ENCODE data around the gene ACVR1B. TPM values are rescaled to one million over a fixed set of nuclear protein-coding genes. Genes with fewer than 3 reads are reported as not detected.

The ACVR1B gene
- total RNA-seq, 2 experiments from 2014 or later, result 5.5 to 5.7 TPM

DNA sequence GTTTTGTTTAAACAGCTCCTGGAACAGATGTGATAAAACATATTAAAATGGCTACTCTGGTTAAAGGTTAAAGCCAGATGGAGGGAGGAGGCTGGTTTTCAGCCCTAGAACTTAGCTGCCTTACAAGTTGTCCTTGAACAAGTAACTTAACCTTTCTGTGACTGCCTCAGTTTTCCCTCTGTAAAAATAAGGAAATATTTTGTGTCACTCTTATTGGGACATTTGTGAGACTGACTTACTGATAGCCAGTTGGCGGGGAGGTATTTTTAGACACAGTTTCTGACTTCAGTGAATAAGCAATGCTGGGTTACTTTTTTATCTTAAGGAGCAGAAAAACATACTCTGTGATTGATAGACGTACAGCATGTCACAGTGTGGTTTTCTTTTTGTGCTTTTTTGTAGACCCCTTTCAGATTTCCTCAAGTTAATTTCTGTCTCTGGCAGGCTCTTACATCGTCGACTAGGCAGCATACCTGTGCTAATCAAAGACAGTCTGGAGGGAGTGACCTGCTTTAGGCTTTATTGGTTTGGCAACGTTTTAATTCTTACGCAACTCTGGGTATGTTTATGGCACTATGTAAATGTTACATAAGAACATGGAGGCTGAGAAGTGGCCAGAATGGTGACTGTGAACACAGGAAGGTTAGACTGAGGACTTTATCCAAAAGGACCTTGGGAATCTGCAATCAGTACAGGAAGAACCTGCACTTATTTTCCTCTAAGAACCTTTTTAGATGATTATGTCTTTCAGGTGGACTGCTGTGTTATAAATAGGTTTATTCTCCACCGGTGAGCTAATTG lies 3.3 kb downstream of the ACVR1B start:
- H3K4me1 Mint-ChIP-seq, result peaks cover 28% of the 10 kb centered on the region
- no peak overlapping the region for H3K4me3 Mint-ChIP-seq
- no peaks in the 10 kb centered on the region for H3K36me3 Mint-ChIP-seq (ENCODE audit: low read depth)
- no peak for DNase-seq
- CTCF ChIA-PET, result interaction anchor here (0.6 to 2.2 kb wide), 4 partner anchors 16 to 1379 kb away, joined by 3 to 7 read pairs (median 4); no protein-coding TSS in a partner anchor
- no peak overlapping the region for H3K27ac Mint-ChIP-seq
- no peaks in the 10 kb centered on the region for H3K9me3 Mint-ChIP-seq
- POLR2A ChIA-PET, result no interaction called here
- peaks cover 19% of the 10 kb centered on the region for H3K27me3 Mint-ChIP-seq

DNA sequence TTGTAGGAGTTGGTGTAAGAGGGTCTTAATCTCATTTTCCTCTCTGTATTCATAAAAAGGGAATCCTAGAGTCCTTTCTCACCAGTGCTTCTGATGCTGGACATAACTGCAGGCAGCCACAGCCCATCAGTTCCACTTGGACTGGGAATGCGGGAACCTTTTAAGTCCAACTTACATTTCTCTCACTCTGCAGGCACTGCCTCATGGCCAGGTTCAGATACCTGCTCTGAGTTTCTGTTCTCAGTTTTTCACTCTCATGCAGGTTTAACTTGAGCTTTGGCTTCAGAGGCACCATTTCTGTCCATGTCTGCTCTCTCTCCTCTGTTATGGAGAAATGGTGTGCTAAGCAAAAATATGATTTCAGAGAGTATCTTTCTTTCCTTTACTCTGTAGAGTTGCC lies 4.2 kb downstream of the ACVR1B start:
- no peaks in the 10 kb centered on the region for H3K9me3 Mint-ChIP-seq
- H3K27ac Mint-ChIP-seq, result no peak overlapping the region
- no peak overlapping the region for H3K4me3 Mint-ChIP-seq
- DNase-seq, result no peak
- peaks cover 13% of the 10 kb centered on the region for H3K27me3 Mint-ChIP-seq
- ChIA-PET POLR2A (no interaction called here), CTCF (interaction anchor here (0.6 to 2.2 kb wide), 4 partner anchors 10 to 1380 kb away, joined by 3 to 7 read pairs (median 4); no protein-coding TSS in a partner anchor)
- peaks cover 28% of the 10 kb centered on the region for H3K4me1 Mint-ChIP-seq
- H3K36me3 Mint-ChIP-seq (ENCODE audit: low read depth), result no peaks in the 10 kb centered on the region

DNA sequence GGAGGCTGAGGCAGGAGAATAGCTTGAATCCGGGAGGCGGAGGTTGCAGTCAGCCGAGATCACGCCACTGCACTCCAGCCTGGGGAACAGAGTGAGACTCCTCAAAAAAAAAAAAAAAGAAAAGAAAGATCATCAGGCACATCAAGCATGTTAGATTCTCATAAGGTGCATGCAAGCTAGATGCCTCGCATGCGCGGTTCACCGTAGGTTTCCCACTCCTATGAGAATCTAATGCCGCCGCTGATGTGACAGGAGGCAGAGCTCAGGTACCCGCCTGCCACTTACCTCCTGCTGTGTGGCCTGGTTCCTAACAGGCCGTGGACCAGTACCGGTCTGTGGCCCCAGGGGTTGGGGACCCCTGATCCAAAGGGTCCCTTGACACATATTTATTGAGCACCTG lies 7.0 kb downstream of the ACVR1B start:
- Mint-ChIP-seq H3K27ac (no peak overlapping the region), H3K36me3 (ENCODE audit: low read depth) (no peaks in the 10 kb centered on the region), H3K9me3 (no peaks in the 10 kb centered on the region), H3K4me3 (no peak overlapping the region), H3K27me3 (peaks cover 2% of the 10 kb centered on the region), H3K4me1 (peaks cover 25% of the 10 kb centered on the region)
- ChIA-PET CTCF (interaction anchor here (1.0 kb wide), 1 partner anchor 68 kb away, joined by 5 read pairs; no protein-coding TSS in a partner anchor), POLR2A (no interaction called here)
- DNase-seq, result no peak

DNA sequence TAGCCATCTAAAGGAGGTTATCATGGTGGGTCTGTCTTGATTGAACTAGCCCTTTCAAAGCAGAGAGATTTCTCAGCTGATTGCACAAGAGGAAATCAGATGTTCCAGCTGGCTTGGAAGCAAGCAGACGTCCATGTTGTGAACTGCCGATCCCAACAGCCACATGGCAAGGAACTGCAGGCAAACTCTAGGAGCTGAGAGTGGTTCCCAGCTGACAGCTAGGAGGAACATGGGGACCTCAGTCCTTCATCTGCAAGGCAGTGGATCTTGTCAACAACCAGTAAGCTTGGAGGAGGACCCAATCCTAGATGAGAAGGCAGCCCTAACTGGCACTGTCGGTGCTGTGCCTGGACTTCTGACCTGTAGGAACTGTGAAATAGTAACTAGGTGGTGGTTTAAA lies 7.7 kb downstream of the ACVR1B start:
- no peak for DNase-seq
- Mint-ChIP-seq H3K27me3 (no peaks in the 10 kb centered on the region), H3K27ac (no peak overlapping the region), H3K36me3 (ENCODE audit: low read depth) (peaks cover under 1% of the 10 kb centered on the region), H3K4me3 (no peak overlapping the region), H3K9me3 (no peaks in the 10 kb centered on the region), H3K4me1 (peaks cover 21% of the 10 kb centered on the region)
- POLR2A ChIA-PET, result no interaction called here
- CTCF ChIA-PET, result interaction anchor here (1.0 to 2.6 kb wide), 2 partner anchors 11 to 67 kb away, joined by 5 to 12 read pairs; no protein-coding TSS in a partner anchor

DNA sequence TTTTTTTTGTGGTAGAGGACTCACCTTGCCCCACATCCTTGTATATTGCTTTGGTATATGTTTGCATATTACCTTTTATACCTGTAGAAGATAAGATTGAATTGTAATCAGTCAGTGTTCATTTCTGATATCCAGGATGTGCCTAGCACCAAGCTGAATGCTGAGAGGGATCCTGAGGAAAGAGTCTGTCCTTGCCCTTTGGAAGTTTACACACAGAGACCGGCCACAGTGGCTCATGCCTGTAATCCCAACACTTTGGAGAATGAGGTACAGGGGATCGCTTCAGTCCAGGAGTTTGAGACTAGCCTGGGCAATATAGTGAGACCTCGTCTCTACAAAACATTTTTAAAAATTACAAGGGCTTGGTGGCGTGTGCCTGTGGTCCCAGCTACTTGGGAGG lies 8.4 kb downstream of the ACVR1B start:
- peaks cover 4% of the 10 kb centered on the region for H3K36me3 Mint-ChIP-seq (ENCODE audit: low read depth)
- DNase-seq, result no peak
- H3K27me3 Mint-ChIP-seq, result no peaks in the 10 kb centered on the region
- peaks cover 13% of the 10 kb centered on the region for H3K4me1 Mint-ChIP-seq
- no peaks in the 10 kb centered on the region for H3K9me3 Mint-ChIP-seq
- H3K4me3 Mint-ChIP-seq, result no peak overlapping the region
- POLR2A ChIA-PET, result no interaction called here
- H3K27ac Mint-ChIP-seq, result no peak overlapping the region
- CTCF ChIA-PET, result interaction anchor here (2.6 kb wide), 1 partner anchor 10 kb away, joined by 12 read pairs; no protein-coding TSS in a partner anchor

DNA sequence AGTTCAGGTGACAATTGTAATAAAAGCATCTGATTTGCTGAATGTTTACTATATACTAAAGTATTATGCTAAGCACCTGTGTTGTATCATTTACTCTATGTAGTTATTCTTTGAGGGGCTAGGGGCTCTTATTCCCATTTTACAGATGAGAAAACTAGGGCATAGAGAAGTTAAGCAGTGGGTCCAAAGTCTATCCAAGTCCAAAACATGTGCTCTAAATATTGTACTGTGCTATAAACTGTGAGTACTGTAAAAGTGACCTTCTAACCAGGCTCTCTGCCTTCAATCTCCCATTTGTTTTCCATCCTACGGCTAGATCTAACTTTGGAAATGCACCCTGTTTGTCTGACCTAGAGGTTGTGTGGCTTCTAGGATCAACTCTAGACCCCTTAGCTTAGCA lies 9.0 kb downstream of the ACVR1B start:
- Mint-ChIP-seq H3K4me1 (peaks cover 11% of the 10 kb centered on the region), H3K4me3 (no peak overlapping the region), H3K36me3 (ENCODE audit: low read depth) (peaks cover 4% of the 10 kb centered on the region), H3K9me3 (no peaks in the 10 kb centered on the region), H3K27me3 (peaks cover 2% of the 10 kb centered on the region), H3K27ac (no peak overlapping the region)
- ChIA-PET CTCF (interaction anchor here (2.6 kb wide), 1 partner anchor 10 kb away, joined by 12 read pairs; no protein-coding TSS in a partner anchor), POLR2A (no interaction called here)
- no peak for DNase-seq

DNA sequence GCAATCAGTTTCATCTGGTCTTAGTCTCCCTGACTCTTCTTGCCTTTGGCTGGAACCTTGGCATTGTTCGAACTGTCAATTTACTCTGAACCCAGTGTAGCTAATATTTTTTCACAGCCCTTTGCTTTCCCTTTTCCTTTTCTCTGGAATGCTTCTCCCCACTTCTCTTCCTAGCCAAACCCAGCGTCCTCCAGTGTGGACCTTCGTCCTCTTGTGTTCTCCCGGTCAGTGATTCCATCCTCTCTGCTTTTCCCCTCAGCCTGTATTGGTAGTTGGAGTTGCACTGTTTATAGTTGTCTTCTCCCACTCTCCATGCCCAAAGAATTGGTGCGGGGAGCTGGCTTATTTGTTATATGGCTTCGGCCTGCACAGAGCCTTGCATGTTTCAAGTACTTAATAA lies 9.4 kb downstream of the ACVR1B start:
- CTCF ChIA-PET, result interaction anchor here (2.6 kb wide), 1 partner anchor 9 kb away, joined by 12 read pairs; no protein-coding TSS in a partner anchor
- Mint-ChIP-seq H3K4me3 (no peak overlapping the region), H3K4me1 (peaks cover 11% of the 10 kb centered on the region), H3K27me3 (peaks cover 3% of the 10 kb centered on the region), H3K36me3 (ENCODE audit: low read depth) (peaks cover 4% of the 10 kb centered on the region), H3K27ac (no peak overlapping the region), H3K9me3 (no peaks in the 10 kb centered on the region)
- no peak for DNase-seq
- POLR2A ChIA-PET, result no interaction called here

DNA sequence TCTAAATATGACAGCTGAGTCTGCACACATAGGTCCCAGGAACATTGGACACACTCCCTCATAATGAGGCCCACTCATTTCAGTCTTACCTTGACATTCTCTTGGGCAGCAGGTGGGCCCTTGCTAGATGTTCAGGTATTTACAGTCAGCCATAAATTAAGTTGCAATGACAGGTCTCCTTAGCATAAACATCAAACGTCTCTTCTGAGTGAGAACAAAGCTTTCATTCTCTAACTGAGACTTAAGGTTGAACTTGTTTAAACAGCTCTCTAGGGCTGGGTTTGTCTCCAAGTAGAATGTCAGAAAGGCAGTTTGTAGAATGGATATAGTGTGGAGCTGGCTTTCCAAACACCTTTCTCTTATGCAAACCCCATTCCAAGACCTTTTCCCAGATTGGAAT lies 10.3 kb downstream of the ACVR1B start:
- Mint-ChIP-seq H3K27me3 (peaks cover 3% of the 10 kb centered on the region), H3K4me1 (peaks cover 11% of the 10 kb centered on the region), H3K36me3 (ENCODE audit: low read depth) (peaks cover 4% of the 10 kb centered on the region), H3K4me3 (no peak overlapping the region), H3K9me3 (no peaks in the 10 kb centered on the region), H3K27ac (no peak overlapping the region)
- ChIA-PET POLR2A (no interaction called here), CTCF (interaction anchor here (0.7 to 2.6 kb wide), 3 partner anchors 8 to 50 kb away, joined by 3 to 12 read pairs (median 3); no protein-coding TSS in a partner anchor)
- DNase-seq, result no peak

DNA sequence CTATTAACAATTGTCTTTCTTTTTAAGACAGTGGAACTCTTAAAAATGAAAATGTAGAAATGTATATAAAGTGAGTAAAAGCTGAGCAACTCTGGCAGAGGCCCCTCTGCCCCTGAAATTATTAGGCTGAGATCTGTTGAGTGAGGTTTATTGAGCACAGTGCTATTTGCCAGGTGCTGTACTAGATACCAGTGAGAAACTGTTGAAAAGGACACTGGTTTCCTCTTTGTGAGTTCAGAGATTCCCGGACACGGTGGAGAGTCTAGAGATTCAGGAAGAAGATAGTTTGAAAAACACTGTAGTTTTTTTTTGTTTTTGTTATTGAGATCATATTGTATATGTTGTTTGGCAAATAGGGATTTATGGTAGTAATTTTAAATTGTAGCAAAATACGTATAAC lies 11.2 kb downstream of the ACVR1B start:
- Mint-ChIP-seq H3K27ac (no peak overlapping the region), H3K9me3 (no peaks in the 10 kb centered on the region), H3K36me3 (ENCODE audit: low read depth) (peaks cover 4% of the 10 kb centered on the region), H3K4me1 (peaks cover 11% of the 10 kb centered on the region), H3K4me3 (no peak overlapping the region), H3K27me3 (peaks cover 3% of the 10 kb centered on the region)
- no peak for DNase-seq
- ChIA-PET POLR2A (no interaction called here), CTCF (interaction anchor here (0.9 kb wide), 1 partner anchor 8 kb away, joined by 3 read pairs; no protein-coding TSS in a partner anchor)

DNA sequence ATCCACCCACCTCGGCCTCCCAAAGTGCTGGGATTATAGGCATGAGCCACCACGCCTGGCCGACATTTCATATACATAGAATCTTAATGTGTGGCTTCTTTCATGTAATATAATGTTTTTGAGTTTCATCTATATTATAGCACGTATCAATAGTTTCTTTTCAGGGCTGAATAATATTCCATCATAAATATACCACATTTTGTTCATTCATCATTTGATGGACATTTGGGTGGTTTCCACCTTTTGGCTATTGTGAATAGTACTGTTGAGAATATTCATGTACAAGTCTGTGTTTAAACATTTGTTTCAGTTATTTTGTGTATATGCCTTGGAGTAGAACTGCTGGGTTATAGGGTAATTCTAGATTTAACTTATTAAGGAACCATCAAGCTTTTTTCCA lies 12.0 kb downstream of the ACVR1B start:
- Mint-ChIP-seq H3K4me1 (peaks cover 11% of the 10 kb centered on the region), H3K4me3 (no peak overlapping the region), H3K27ac (no peak overlapping the region), H3K36me3 (ENCODE audit: low read depth) (peaks cover 4% of the 10 kb centered on the region), H3K9me3 (no peaks in the 10 kb centered on the region), H3K27me3 (peaks cover 4% of the 10 kb centered on the region)
- DNase-seq, result no peak
- ChIA-PET CTCF (no interaction called here), POLR2A (no interaction called here)

DNA sequence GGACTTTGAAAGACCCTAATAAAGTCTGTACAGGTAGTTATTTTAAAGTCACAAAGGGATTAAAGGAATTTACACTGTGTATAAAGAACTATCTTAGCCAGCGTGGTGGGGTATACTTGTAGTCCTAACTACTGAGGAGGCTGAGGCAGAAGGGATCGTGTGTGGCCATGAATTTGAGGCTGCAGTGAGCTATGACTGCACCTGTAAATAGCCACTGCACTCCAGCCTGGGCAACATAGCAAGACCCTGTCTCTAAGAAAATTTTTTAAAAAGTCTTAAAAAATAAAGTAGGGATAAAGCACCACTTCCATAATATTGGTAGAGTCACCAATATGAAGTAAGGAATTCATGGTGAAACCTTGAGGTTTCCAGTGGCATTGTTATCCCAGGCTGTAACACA lies 18.1 kb downstream of the ACVR1B start:
- CTCF ChIA-PET, result interaction anchor here (1.0 to 2.5 kb wide), 2 partner anchors 9 to 56 kb away, joined by 4 to 12 read pairs; no protein-coding TSS in a partner anchor
- Mint-ChIP-seq H3K27me3 (peaks cover 11% of the 10 kb centered on the region), H3K36me3 (ENCODE audit: low read depth) (no peaks in the 10 kb centered on the region), H3K9me3 (no peaks in the 10 kb centered on the region), H3K4me3 (no peak overlapping the region), H3K27ac (no peak overlapping the region), H3K4me1 (peaks cover 48% of the 10 kb centered on the region)
- POLR2A ChIA-PET, result no interaction called here
- DNase-seq, result no peak

DNA sequence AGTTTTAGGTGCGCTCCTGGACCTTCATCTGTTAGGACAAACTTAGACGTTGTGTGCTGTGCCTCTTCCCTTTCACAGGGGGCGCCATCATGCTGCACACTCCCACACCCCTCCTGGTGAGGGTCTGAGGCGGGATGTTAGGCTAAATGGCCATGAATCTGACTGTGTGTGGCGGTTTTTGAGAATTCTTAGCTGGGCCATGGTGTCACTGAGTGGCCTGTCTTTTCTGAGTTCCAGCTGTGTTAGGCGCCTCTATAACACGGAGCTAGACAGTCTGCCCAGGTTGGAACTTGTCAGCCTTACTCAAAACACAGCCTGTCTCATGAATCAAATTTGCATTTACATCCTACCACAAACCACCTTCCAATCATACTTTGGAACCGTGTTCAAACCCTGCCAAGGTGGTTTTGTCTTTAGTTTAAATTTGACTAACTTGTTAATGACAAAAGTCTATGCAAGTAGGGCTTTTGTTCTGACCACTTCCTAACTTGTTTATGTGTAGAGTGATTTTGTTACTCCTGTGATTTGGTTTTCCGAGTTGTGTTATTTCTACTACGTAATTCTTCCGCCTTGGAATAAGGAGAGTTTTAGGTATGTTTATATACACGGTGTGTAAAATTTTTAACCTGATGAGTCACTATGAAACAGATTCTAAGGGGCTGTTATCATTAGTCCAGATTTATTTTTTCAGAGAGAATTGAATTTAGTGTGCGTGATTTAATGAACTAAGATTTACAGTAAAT lies 19.6 kb downstream of the ACVR1B start:
- Mint-ChIP-seq H3K9me3 (no peaks in the 10 kb centered on the region), H3K36me3 (ENCODE audit: low read depth) (peaks cover 9% of the 10 kb centered on the region), H3K27me3 (peaks cover 8% of the 10 kb centered on the region), H3K27ac (peak overlapping the region; percentile 70), H3K4me1 (peaks cover 62% of the 10 kb centered on the region), H3K4me3 (peak overlapping the region; percentile 51)
- ChIA-PET POLR2A (no interaction called here), CTCF (interaction anchor here (0.6 to 2.5 kb wide), 16 partner anchors 9 to 439 kb away, joined by 3 to 12 read pairs (median 3); partner anchors contain the start of gene ACVR1B)
- peak; percentile 60 for DNase-seq

Measured in activated CD4-positive, alpha-beta T cell treated with anti-CD3 and anti-CD28 coated beads, Interleukin-2, amount 10 ng/mL, durations not matched to agents 7 days and 5 days (primary cell).